Keratinocyte (primary cell): ENCODE results near the gene LGALS9B. TPM values are rescaled to one million over a fixed set of nuclear protein-coding genes. Genes with fewer than 3 reads are reported as not detected.
"Not testable (repeated sequence)": the region's sequence is repeated elsewhere in the genome, so short reads cannot be mapped to it uniquely, and the experiment has no call there.

Source experiments
- DNase-seq: peaks from one replicate; pipeline ENCODE4 v3.0.0-alpha.2; 2011; ENCODE audit warnings: low read depth, missing footprints, low spot score
- FAIRE-seq: peaks from 2 replicates; lab custom pipeline; 2011; peaks lifted over from hg19 to GRCh38; lab: Jason Lieb, UNC
- H2AFZ ChIP-seq: 2 replicates; pipeline ENCODE4 v1.6.0; 2012; ENCODE audit warnings: low read length, control low read depth, inconsistent platforms; ENCODE audit not compliant: control insufficient read depth
- H3K27ac ChIP-seq: 2 replicates; pipeline ENCODE4 v1.5.1; 2011; ENCODE audit warnings: low read length; ENCODE audit not compliant: control insufficient read depth, insufficient read depth
- H3K27me3 ChIP-seq: 3 replicates; pipeline ENCODE4 v1.6.0; 2011; ENCODE audit warnings: low read length; ENCODE audit not compliant: control insufficient read depth, insufficient read depth; ENCODE audit errors: extremely low read depth
- H3K36me3 ChIP-seq, 2 experiments: 2 replicates in 1 of 2; 3 replicates in 1 of 2; pipeline ENCODE4 v1.5.1; 2011; ENCODE audit warnings: low read length in 2 of 2, mild to moderate bottlenecking in 1 of 2; ENCODE audit not compliant: control insufficient read depth in 2 of 2, insufficient read depth in 2 of 2; ENCODE audit errors: extremely low read depth in 1 of 2
- H3K4me1 ChIP-seq: 3 replicates; pipeline ENCODE4 v1.5.1; 2011; ENCODE audit warnings: low read length; ENCODE audit not compliant: control insufficient read depth, insufficient read depth; ENCODE audit errors: extremely low read depth
- H3K4me2 ChIP-seq: 3 replicates; pipeline ENCODE4 v1.6.0; 2011; ENCODE audit warnings: low read depth, low read length; ENCODE audit not compliant: control insufficient read depth, insufficient read depth; ENCODE audit errors: extremely low read depth
- H3K4me3 ChIP-seq, 3 experiments: fragments of 200-600 bp in 1 of 3; sonication (generic) in 1 of 3; 2 replicates in 2 of 3; 3 replicates in 1 of 3; pipeline ENCODE4 v1.5.1; 2011 to 2016; ENCODE audit warnings: low read length in 3 of 3, mild to moderate bottlenecking in 3 of 3, control low read depth in 2 of 3, inconsistent platforms in 1 of 3, low read depth in 1 of 3, mixed read lengths in 1 of 3, mixed run types in 1 of 3, moderate library complexity in 1 of 3; ENCODE audit not compliant: control insufficient read depth in 2 of 3, insufficient read depth in 2 of 3; ENCODE audit errors: extremely low read depth in 1 of 3
- H3K79me2 ChIP-seq: 2 replicates; pipeline ENCODE4 v1.6.0; 2012; ENCODE audit warnings: low read length; ENCODE audit not compliant: control insufficient read depth, insufficient read depth
- H3K9ac ChIP-seq: 3 replicates; pipeline ENCODE4 v1.6.0; 2011; ENCODE audit warnings: low read length; ENCODE audit not compliant: control insufficient read depth, insufficient read depth; ENCODE audit errors: extremely low read depth
- H3K9me1 ChIP-seq: 3 replicates; pipeline ENCODE4 v1.6.0; 2011; ENCODE audit warnings: low read length; ENCODE audit not compliant: control insufficient read depth, insufficient read depth; ENCODE audit errors: extremely low read depth
- H3K9me3 ChIP-seq: 2 replicates; pipeline ENCODE4 v1.5.1; 2012; ENCODE audit warnings: low read depth, low read length; ENCODE audit not compliant: control insufficient read depth
- H4K20me1 ChIP-seq: 3 replicates; pipeline ENCODE4 v1.6.0; 2011; ENCODE audit warnings: low read length; ENCODE audit not compliant: control insufficient read depth, insufficient read depth; ENCODE audit errors: extremely low read depth
- dilution Hi-C: fragments of 300-500 bp; cut with MboI; formaldehyde crosslinking; loops from one replicate; pipeline ENCODE4 v1.7.0; 2020; ENCODE audit warnings: low sequenced_read_pairs; ENCODE audit not compliant: extremely low pct_ligation_motif_present
- polyA plus RNA-seq, 5 experiments: library from polyadenylated mRNA; depleted of rRNA in 3 of 5; stranded (reverse) in 3 of 5; stranded (forward) in 1 of 5; unstranded in 1 of 5; fragments of >200 nt; gene quantifications; 1 replicate in 1 of 5; 2 replicates in 3 of 5; 3 replicates in 1 of 5; pipeline versions ENCODE4 v1.2.1 to v1.2.3, GENCODE V29; 2011 to 2012; ENCODE audit warnings: missing spikeins in 2 of 5, low read depth in 1 of 5, low replicate concordance in 1 of 5

Gene LGALS9B
- polyA plus RNA-seq, 1 donor (not counting 4 experiments of a cell fraction or from before 2014, with no cell fraction given): 8.5 TPM

DNA sequence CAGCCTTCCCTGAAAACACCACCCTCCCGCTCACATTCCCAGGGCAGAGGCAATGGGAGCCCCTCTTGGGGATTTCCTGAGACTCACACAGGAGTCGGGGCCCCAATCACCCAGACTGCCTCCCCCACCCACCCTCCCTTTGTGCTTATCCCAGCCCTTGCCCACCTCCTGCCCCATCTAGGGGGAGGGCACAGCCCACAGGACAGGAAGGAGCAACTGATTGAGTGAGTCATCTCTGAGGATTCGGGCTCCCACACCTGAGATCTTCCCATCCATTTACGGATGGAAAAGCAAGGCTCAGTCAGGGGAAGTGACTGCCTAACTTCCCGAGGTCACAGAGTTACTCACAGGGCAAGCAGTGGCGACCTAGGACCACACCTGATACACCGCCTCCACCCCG, 44.4 kb upstream of the LGALS9B start:
- FAIRE-seq, H3K79me2 ChIP-seq, H3K9me1 ChIP-seq, DNase-seq, H2AFZ ChIP-seq, H3K27ac ChIP-seq, H3K4me2 ChIP-seq, H3K27me3 ChIP-seq, H3K4me3 ChIP-seq, H4K20me1 ChIP-seq, H3K36me3 ChIP-seq, H3K9ac ChIP-seq, H3K9me3 ChIP-seq, dilution Hi-C loops, H3K4me1 ChIP-seq: not testable (repeated sequence)

DNA sequence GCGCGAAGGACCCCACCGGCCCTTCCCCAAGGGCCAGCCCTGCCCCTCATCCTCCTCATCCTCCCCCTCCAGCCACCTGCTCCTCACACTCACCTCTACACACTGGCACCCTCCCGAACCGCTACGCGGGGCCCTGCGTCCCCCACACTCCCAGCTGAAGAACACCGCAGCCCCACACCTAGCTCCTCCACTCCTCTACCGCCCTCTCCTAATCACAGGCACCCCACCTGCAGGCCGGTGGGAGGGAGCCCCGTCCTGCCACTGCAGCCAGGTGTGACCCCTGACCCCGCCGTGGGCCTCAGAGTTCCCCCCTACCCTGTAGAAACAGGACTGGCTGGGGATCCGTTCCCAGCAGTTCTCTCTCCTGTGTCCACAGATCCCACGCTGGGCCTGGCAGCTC, 38.0 kb upstream of the LGALS9B start:
- H3K4me1 ChIP-seq, DNase-seq, dilution Hi-C loops, H3K27ac ChIP-seq, H4K20me1 ChIP-seq, H3K9me1 ChIP-seq, H3K4me2 ChIP-seq, H3K79me2 ChIP-seq, H3K36me3 ChIP-seq, H3K27me3 ChIP-seq, FAIRE-seq, H2AFZ ChIP-seq, H3K4me3 ChIP-seq, H3K9me3 ChIP-seq, H3K9ac ChIP-seq: not testable (repeated sequence)

DNA sequence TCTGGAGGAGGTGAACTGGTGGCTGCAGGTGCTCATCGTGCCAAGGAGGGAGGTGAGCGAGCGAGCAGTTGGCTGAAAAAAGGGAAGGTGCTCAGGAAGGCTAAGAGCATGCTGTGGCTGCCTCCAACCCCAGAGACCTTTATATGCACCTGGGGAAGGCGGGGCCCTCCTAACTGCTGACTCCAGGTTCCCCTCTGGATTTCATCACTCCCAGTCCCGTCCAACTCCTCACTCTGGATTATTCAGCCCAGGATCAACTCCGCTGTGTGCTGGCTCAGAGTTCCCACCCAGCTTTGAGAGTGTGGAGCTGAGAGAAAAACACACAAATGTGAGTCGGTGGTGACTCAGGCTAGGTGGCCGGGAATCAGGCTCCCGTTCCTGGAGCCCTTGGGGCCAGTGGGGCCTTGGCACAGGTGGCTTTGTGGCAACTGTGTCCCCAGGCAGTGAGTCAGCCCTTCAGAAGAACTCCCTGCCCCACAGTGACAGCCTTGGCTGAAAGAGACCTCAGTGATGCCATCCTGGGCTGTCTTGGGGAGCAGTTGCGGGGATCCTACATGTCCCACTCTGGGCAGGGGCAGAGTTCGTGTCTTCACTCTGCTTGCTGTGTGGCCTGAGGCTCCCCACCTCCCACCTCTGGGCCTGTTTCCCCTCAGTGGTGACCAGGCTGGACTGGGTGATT, 37.2 kb upstream of the LGALS9B start:
- H3K4me2 ChIP-seq, DNase-seq: not testable (repeated sequence)

DNA sequence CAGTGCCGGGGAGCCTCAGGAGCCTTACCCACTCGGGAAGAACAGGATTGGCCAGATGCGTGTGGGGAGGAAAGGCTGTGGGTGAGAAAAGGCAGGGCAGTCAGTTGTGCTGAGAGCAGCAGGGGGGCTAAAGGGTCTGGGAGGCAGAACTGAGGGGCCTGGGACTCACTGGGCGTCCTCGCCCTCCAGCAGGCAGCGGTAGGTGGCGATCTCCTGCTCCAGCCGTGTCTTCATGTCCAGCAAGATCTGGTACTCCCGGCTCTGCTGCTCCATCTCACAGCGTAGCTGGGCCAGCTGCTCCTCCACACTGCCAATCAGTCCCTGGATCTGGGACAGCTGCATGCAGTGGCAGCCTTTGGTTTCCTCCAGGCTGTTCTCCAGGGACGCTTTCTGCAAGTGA, 34.6 kb upstream of the LGALS9B start:
- H3K4me2 ChIP-seq, H3K9me3 ChIP-seq, H3K27me3 ChIP-seq, H3K36me3 ChIP-seq, H2AFZ ChIP-seq, H3K27ac ChIP-seq, H3K4me1 ChIP-seq, DNase-seq, dilution Hi-C loops, H3K4me3 ChIP-seq, H3K9ac ChIP-seq, H3K9me1 ChIP-seq, FAIRE-seq, H4K20me1 ChIP-seq, H3K79me2 ChIP-seq: not testable (repeated sequence)

More for the DNA sequence above, 37.2 kb upstream of the LGALS9B start:
- H4K20me1 ChIP-seq, H3K9me1 ChIP-seq, FAIRE-seq, H3K9ac ChIP-seq, H3K27me3 ChIP-seq, H3K36me3 ChIP-seq, dilution Hi-C loops, H3K79me2 ChIP-seq, H3K4me1 ChIP-seq, H3K9me3 ChIP-seq, H2AFZ ChIP-seq, H3K4me3 ChIP-seq, H3K27ac ChIP-seq: not testable (repeated sequence)

DNA sequence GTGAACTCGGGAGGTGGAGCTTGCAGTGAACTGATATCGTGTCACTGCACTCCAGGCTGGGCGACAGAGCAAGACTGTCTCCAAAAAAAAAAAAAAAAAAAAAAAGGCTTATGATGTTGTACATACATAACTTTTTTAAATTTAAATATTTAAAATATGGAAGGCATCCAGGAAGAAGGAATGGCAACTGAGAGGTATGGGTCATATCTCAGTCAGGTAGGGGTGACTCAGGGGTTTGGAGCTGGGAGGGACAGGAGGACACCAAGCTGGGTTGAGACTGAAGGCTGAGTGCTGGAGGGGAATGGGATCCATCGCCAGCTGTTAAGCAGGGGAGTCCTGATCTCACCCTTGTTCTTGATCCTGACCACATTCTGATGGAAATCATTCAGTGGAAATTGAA, 33.0 kb upstream of the LGALS9B start:
- H3K36me3 ChIP-seq, H3K9me1 ChIP-seq, H3K27me3 ChIP-seq, H3K4me2 ChIP-seq, dilution Hi-C loops, FAIRE-seq, H4K20me1 ChIP-seq, H3K27ac ChIP-seq, H3K9ac ChIP-seq, DNase-seq, H3K4me3 ChIP-seq, H3K9me3 ChIP-seq, H3K79me2 ChIP-seq, H2AFZ ChIP-seq, H3K4me1 ChIP-seq: not testable (repeated sequence)
